SK-N-SH treated with all-trans-retinoic acid at 6 μM for 48 hours (cell line): Measurements from ENCODE around the gene YEATS2.

ENCODE experiments used
- ATAC-seq: fragments of 200-7000 bp; cut with Tn5 transposase; 3 replicates; pipeline ENCODE4 v1.9.1; 2020; ENCODE audit warnings: mild to moderate bottlenecking, moderate library complexity
- CSDC2 ChIP-seq: fragments of 250-450 bp; sonication (Bioruptor Pico); IDR thresholded peaks from 2 replicates; pipeline ENCODE4 v1.5.0; 2020; ENCODE audit warnings: mild to moderate bottlenecking, moderate library complexity
- ESRRG ChIP-seq: fragments of 250-450 bp; sonication (Bioruptor Pico); IDR thresholded peaks from 2 replicates; pipeline ENCODE4 v1.6.1; 2021; ENCODE audit warnings: mild to moderate bottlenecking
- GLIS3 ChIP-seq: fragments of 250-450 bp; sonication (Bioruptor Pico); IDR thresholded peaks from 2 replicates; pipeline ENCODE4 v1.5.0; 2020; ENCODE audit warnings: mild to moderate bottlenecking, moderate library complexity
- ISL1 ChIP-seq: fragments of 250-450 bp; sonication (Bioruptor Pico); IDR thresholded peaks from 2 replicates; pipeline ENCODE4 v2.1.2; 2022; ENCODE audit warnings: mild to moderate bottlenecking, moderate library complexity
- PPARA ChIP-seq: fragments of 250-450 bp; sonication (Bioruptor Pico); IDR thresholded peaks from 2 replicates; pipeline ENCODE4 v1.5.0; 2020; ENCODE audit warnings: mild to moderate bottlenecking, borderline replicate concordance
- SNAI2 ChIP-seq: fragments of 250-450 bp; sonication (Bioruptor Pico); IDR thresholded peaks from 2 replicates; pipeline ENCODE4 v1.5.0; 2020; ENCODE audit warnings: mild to moderate bottlenecking, moderate library complexity
- TOX ChIP-seq: fragments of 250-450 bp; sonication (Bioruptor Pico); IDR thresholded peaks from 2 replicates; pipeline ENCODE4 v1.8.0; 2021; ENCODE audit warnings: mild to moderate bottlenecking, moderate library complexity, borderline replicate concordance
- ZC3H10 ChIP-seq: fragments of 250-450 bp; sonication (Bioruptor Pico); IDR thresholded peaks from 2 replicates; pipeline ENCODE4 v1.5.1; 2021; ENCODE audit warnings: mild to moderate bottlenecking, moderate library complexity
- ZFP30 ChIP-seq: fragments of 450-650 bp; formaldehyde crosslinking; IDR thresholded peaks from 2 replicates; pipeline ENCODE4 v1.5.0; 2022; ENCODE audit warnings: mild to moderate bottlenecking, moderate library complexity
- ZNF565 ChIP-seq: fragments of 450-650 bp; formaldehyde crosslinking; conservative IDR thresholded peaks from 2 replicates; pipeline ENCODE4 v1.5.0; 2020; ENCODE audit warnings: low read depth, mild to moderate bottlenecking, moderate library complexity
- ZNF70 ChIP-seq: fragments of 450-650 bp; formaldehyde crosslinking; IDR thresholded peaks from 2 replicates; pipeline ENCODE4 v1.5.0; 2020; ENCODE audit warnings: mild to moderate bottlenecking, moderate library complexity
- ZNF8 ChIP-seq: fragments of 450-650 bp; formaldehyde crosslinking; IDR thresholded peaks from 2 replicates; pipeline ENCODE4 v1.5.0; 2020; ENCODE audit warnings: mild to moderate bottlenecking, moderate library complexity
- TF ChIP-seq, protein P1 (sequence below): fragments of 250-450 bp; sonication (Bioruptor Pico); IDR thresholded peaks from 2 replicates; pipeline ENCODE4 v1.5.1; 2020; ENCODE audit warnings: low read depth, mild to moderate bottlenecking, moderate library complexity
- TF ChIP-seq, protein P2 (sequence below): fragments of 250-450 bp; sonication (Bioruptor Pico); IDR thresholded peaks from 2 replicates; pipeline ENCODE4 v1.5.1; 2021; ENCODE audit warnings: mild to moderate bottlenecking, moderate library complexity
- TF ChIP-seq, protein P3 (sequence below): fragments of 250-450 bp; sonication (Bioruptor Pico); IDR thresholded peaks from 2 replicates; pipeline ENCODE4 v1.5.0; 2020; ENCODE audit warnings: mild to moderate bottlenecking, moderate library complexity
- TF ChIP-seq, protein P4 (sequence below): fragments of 250-450 bp; sonication (Bioruptor Pico); IDR thresholded peaks from 2 replicates; pipeline ENCODE4 v1.8.0; 2021; ENCODE audit warnings: low read depth, mild to moderate bottlenecking, moderate library complexity, borderline replicate concordance

The YEATS2 gene

DNA sequence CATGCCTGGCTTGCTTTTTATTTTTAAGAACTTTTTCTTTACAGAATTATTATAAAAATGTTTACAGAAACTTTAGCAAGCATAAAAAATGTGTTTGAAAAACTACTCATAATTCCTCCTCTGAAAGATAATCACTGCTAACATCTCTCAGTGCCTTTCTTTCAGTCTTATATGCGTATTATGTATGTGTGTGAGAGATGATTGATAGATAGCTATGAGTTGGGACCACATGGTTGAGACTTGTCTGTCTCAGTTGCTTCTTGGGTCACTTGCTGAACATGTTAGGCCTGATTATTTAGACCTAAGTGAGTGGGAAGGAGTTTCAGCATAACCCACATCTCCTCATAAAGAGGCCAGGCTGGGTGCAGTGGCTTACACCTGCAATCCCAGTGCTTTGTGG, 116.6 kb downstream of the YEATS2 start:
- no peak for ATAC-seq
- TF ChIP-seq PPARA (CRISPR knock-in tag) (no peak), GLIS3 (CRISPR knock-in tag) (no peak)
- TF ChIP-seq, protein P1, sequence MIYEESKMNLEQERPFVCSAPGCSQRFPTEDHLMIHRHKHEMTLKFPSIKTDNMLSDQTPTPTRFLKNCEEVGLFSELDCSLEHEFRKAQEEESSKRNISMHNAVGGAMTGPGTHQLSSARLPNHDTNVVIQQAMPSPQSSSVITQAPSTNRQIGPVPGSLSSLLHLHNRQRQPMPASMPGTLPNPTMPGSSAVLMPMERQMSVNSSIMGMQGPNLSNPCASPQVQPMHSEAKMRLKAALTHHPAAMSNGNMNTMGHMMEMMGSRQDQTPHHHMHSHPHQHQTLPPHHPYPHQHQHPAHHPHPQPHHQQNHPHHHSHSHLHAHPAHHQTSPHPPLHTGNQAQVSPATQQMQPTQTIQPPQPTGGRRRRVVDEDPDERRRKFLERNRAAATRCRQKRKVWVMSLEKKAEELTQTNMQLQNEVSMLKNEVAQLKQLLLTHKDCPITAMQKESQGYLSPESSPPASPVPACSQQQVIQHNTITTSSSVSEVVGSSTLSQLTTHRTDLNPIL (CRISPR knock-in tag), result no peak
- TF ChIP-seq, all 23 proteins: peak for 0

DNA sequence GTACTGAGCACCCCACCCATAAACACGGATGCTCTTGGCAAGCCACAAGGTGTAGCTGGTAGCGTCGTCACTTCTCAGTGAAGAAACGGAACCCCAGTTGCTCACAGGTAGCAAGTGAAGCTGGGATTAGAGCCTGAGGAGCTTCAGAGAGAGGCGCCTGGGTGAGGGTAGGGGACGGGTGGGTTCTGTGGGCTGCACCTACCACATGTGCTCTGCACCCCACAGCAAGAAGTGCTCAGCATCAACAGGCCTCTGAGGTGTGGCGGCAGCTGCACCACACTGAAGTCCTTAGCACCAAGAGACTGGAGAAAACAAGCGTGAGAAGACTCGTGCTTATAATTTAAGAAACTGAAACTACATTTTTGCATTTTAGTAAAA, 118.0 kb downstream of the YEATS2 start:
- TF ChIP-seq ESRRG (CRISPR knock-in tag), result no peak
- TF ChIP-seq SNAI2 (CRISPR knock-in tag), result no peak
- TF ChIP-seq ZNF8, result no peak
- no peak for TF ChIP-seq ZNF565 (CRISPR knock-in tag)
- TF ChIP-seq, protein P2, sequence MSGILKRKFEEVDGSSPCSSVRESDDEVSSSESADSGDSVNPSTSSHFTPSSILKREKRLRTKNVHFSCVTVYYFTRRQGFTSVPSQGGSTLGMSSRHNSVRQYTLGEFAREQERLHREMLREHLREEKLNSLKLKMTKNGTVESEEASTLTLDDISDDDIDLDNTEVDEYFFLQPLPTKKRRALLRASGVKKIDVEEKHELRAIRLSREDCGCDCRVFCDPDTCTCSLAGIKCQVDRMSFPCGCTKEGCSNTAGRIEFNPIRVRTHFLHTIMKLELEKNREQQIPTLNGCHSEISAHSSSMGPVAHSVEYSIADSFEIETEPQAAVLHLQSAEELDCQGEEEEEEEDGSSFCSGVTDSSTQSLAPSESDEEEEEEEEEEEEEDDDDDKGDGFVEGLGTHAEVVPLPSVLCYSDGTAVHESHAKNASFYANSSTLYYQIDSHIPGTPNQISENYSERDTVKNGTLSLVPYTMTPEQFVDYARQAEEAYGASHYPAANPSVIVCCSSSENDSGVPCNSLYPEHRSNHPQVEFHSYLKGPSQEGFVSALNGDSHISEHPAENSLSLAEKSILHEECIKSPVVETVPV, result no peak
- TF ChIP-seq TOX, result no peak
- TF ChIP-seq, protein P3, sequence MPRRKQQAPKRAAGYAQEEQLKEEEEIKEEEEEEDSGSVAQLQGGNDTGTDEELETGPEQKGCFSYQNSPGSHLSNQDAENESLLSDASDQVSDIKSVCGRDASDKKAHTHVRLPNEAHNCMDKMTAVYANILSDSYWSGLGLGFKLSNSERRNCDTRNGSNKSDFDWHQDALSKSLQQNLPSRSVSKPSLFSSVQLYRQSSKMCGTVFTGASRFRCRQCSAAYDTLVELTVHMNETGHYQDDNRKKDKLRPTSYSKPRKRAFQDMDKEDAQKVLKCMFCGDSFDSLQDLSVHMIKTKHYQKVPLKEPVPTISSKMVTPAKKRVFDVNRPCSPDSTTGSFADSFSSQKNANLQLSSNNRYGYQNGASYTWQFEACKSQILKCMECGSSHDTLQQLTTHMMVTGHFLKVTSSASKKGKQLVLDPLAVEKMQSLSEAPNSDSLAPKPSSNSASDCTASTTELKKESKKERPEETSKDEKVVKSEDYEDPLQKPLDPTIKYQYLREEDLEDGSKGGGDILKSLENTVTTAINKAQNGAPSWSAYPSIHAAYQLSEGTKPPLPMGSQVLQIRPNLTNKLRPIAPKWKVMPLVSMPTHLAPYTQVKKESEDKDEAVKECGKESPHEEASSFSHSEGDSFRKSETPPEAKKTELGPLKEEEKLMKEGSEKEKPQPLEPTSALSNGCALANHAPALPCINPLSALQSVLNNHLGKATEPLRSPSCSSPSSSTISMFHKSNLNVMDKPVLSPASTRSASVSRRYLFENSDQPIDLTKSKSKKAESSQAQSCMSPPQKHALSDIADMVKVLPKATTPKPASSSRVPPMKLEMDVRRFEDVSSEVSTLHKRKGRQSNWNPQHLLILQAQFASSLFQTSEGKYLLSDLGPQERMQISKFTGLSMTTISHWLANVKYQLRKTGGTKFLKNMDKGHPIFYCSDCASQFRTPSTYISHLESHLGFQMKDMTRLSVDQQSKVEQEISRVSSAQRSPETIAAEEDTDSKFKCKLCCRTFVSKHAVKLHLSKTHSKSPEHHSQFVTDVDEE, result no peak
- TF ChIP-seq ISL1 (CRISPR knock-in tag), result no peak
- TF ChIP-seq ZFP30 (CRISPR knock-in tag), result no peak
- TF ChIP-seq, protein P4, sequence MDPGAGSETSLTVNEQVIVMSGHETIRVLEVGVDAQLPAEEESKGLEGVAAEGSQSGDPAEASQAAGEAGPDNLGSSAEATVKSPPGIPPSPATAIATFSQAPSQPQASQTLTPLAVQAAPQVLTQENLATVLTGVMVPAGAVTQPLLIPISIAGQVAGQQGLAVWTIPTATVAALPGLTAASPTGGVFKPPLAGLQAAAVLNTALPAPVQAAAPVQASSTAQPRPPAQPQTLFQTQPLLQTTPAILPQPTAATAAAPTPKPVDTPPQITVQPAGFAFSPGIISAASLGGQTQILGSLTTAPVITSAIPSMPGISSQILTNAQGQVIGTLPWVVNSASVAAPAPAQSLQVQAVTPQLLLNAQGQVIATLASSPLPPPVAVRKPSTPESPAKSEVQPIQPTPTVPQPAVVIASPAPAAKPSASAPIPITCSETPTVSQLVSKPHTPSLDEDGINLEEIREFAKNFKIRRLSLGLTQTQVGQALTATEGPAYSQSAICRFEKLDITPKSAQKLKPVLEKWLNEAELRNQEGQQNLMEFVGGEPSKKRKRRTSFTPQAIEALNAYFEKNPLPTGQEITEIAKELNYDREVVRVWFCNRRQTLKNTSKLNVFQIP, result no peak
- no peak for TF ChIP-seq ZC3H10 (CRISPR knock-in tag)
- TF ChIP-seq CSDC2, result no peak
- no peak for ATAC-seq

DNA sequence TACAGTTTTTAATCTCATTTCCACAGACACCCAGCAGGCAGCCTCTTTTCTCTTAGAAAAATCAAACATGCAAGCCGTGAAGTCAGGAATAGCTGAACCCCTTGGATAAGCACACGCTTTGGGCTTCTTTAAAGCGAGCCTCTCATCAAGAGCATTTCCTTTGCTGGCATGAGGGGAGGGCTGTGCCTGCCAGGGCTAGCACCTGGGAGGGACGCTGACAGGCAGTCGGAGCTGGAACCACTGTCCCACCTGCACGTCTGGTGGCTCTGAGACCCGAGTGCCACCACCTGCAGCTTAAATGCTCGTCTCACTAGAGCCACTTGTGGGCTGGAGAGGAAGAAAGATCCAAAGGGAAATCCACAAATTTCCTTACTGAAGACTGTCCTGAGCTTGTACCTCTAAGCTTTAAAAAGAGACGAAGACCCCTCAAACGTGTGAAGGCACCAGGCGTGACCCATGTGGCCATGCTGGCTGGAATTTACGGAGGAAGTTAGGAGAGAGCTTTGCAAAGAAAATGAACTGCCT, 118.4 kb downstream of the YEATS2 start:
- no peak for ATAC-seq
- no peak for TF ChIP-seq ZNF70
- TF ChIP-seq ZNF565 (CRISPR knock-in tag), result no peak
- TF ChIP-seq, protein P4, result no peak
- no peak for TF ChIP-seq CSDC2
- no peak for TF ChIP-seq ZC3H10 (CRISPR knock-in tag)
- no peak for TF ChIP-seq ZFP30 (CRISPR knock-in tag)
- TF ChIP-seq, protein P3, result no peak
